Adrenal gland (tissue), 12 donors: Measurements from ENCODE around the gene COL5A1. TPM values are rescaled to one million over a fixed set of nuclear protein-coding genes. Genes with fewer than 3 reads are reported as not detected.

Source experiments
- DNase-seq, 7 donors: peaks; one replicate each; pipeline ENCODE4 v3.0.0-alpha.2; 2019 to 2020
- H3K27ac ChIP-seq, 5 donors: fragments of 200-600 bp; sonication (generic) in 4 of 5; 1 replicate in 3 of 5; 2 replicates in 2 of 5; pipeline versions ENCODE4 v1.5.1 to v1.8.0; 2016 to 2020; ENCODE audit warnings: mild to moderate bottlenecking in 1 of 5
- H3K27me3 ChIP-seq: fragments of 200-600 bp; 2 replicates; pipeline ENCODE4 v1.8.0; 2021
- H3K36me3 ChIP-seq, 2 donors: fragments of 200-600 bp; replicated peaks in 1 of 2; 1 replicate in 1 of 2; 2 replicates in 1 of 2; pipeline versions ENCODE4 v1.5.1 to v1.8.0; 2018 to 2022
- H3K4me1 ChIP-seq, 2 donors: fragments of 200-600 bp; replicated peaks in 1 of 2; 1 replicate in 1 of 2; 2 replicates in 1 of 2; pipeline versions ENCODE4 v1.5.1 to v1.8.0; 2018 to 2021
- H3K4me3 ChIP-seq, 4 donors: fragments of 200-600 bp; sonication (generic) in 3 of 4; one replicate each; pipeline ENCODE4 v1.5.1; 2016 to 2018
- H3K9me3 ChIP-seq, 3 donors: fragments of 200-600 bp; sonication (generic) in 1 of 3; replicated peaks in 1 of 3; 1 replicate in 2 of 3; 2 replicates in 1 of 3; pipeline versions ENCODE4 v1.5.1 to v1.8.0; 2016 to 2021
- CTCF ChIP-seq, 6 experiments: fragments of 450-650 bp in 4 of 6; fragments of 200-600 bp in 2 of 6; sonication (generic) in 1 of 6; IDR thresholded peaks; 1 replicate in 5 of 6; 2 replicates in 1 of 6; pipeline versions ENCODE4 v1.5.1 to v1.8.0; 2016 to 2021; ENCODE audit warnings: antibody characterized with exemption in 6 of 6, mild to moderate bottlenecking in 2 of 6, moderate library complexity in 1 of 6
- POLR2A ChIP-seq, 2 donors: fragments of 450-650 bp; IDR thresholded peaks; one replicate each; pipeline ENCODE4 v1.6.1; 2017; ENCODE audit warnings: antibody characterized with exemption in 2 of 2, mild to moderate bottlenecking in 2 of 2, moderate library complexity in 1 of 2
- WGBS, 4 donors: extraction: QIAGEN DNeasy Blood & Tissue Kit in 2 of 4; methylation state at CpG; one replicate each; pipeline versions ENCODE4 v1.1.5 to v1.1.7; 2013 to 2017; 5-methylcytosine and 5-hydroxymethylcytosine counted together
- intact Hi-C, 2 donors: fragments of 100-400 bp; cut with DNase I; formaldehyde crosslinking; loops; one replicate each; pipeline versions ENCODE4 v1.14.1 to v1.15.0; 2022 to 2023
- polyA plus RNA-seq, 3 donors: library from polyadenylated mRNA; stranded (reverse); fragments of 200-250 nt in 2 of 3; fragments of 350-450 nt in 1 of 3; fragmentation: Illumina TruSeq in 1 of 3; extraction: RNeasy Lipid Tissue Mini Kit (QIAGEN cat#74804) in 1 of 3; gene quantifications; one replicate each; pipeline ENCODE4 v1.2.3, GENCODE V29; 2013 to 2014
- total RNA-seq, 9 donors: library from RNA; depleted of rRNA in 4 of 9; stranded (reverse); fragments of >200 nt in 4 of 9; fragments of 120-200 nt in 1 of 9; fragmentation: NEBNext Ultra II Directional in 1 of 9; extraction: Animal tissue kit (Norgen Biotek cat#: 25700) in 1 of 9; gene quantifications; one replicate each; pipeline versions ENCODE4 v1.1.0 to v1.2.4, GENCODE V29; 2013 to 2023
- donor health status: healthy with polysubstance abuse.
- donor health status: Bipolar disorder and iron deficiency.
- donor health status: DM: yes; HTN: yes; CAD: no.
- donor health status: DM: no; HTN: no; CAD: no.
- donor health status: DM: no; HTN: no; CAD: no.
- donor health status: DM: yes; HTN: yes; CAD: no.

The COL5A1 gene
- total and polyA plus RNA-seq, 12 donors = 3.5 to 45.5 (median 29.3) TPM

GRCh38 chr9:134730011-134730760 is 88.6 kb downstream of the COL5A1 start:
- intact Hi-C loops = loop anchor here in 1 of 2 donors (10.0 kb wide), 1 partner anchor 535 kb away; no protein-coding TSS in a partner anchor
- DNase-seq = no peak
- H3K27ac ChIP-seq = no peak overlapping the region

GRCh38 chr9:134730761-134731496 is 89.3 kb downstream of the COL5A1 start:
- WGBS, 4 donors = 87 to 100% (median 89%) methylated on average over 11 to 22 of the region's 22 CpGs
- no peaks in the 10 kb centered on the region for H3K9me3 ChIP-seq
- no peak for DNase-seq
- intact Hi-C loops = loop anchor here in 1 of 2 donors (10.0 kb wide), 1 partner anchor 536 kb away; no protein-coding TSS in a partner anchor
- H3K27me3 ChIP-seq = no peaks in the 10 kb centered on the region
- no peak overlapping the region for H3K27ac ChIP-seq
- peaks cover 0 to 6% of the 10 kb centered on the region in 2 donors for H3K36me3 ChIP-seq
- H3K4me1 ChIP-seq = no peaks in the 10 kb centered on the region
- no peak overlapping the region for H3K4me3 ChIP-seq
- TF ChIP-seq CTCF (IDR thresholded peaks at IDR 0.05) = no peak
- no peak for TF ChIP-seq POLR2A (IDR thresholded peaks at IDR 0.05)

More at GRCh38 chr9:134730011-134730760, 88.6 kb downstream of the COL5A1 start:
- TF ChIP-seq CTCF (IDR thresholded peaks at IDR 0.05) (no peak), POLR2A (IDR thresholded peaks at IDR 0.05) (no peak)
- Histone ChIP-seq H3K4me3 (no peak overlapping the region), H3K27me3 (no peaks in the 10 kb centered on the region), H3K36me3 (peaks cover 0 to 6% of the 10 kb centered on the region in 2 donors), H3K4me1 (no peaks in the 10 kb centered on the region), H3K9me3 (no peaks in the 10 kb centered on the region)
- 85 to 92% (median 88%) methylated on average over 15 to 23 of the region's 23 CpGs for WGBS, 4 donors

- intact Hi-C loops = loop anchor here in 1 of 2 donors (10.0 kb wide), 1 partner anchor 537 kb away; no protein-coding TSS in a partner anchor
- H3K4me3 ChIP-seq = no peak overlapping the region
- no peak overlapping the region for H3K27ac ChIP-seq
- WGBS, 4 donors = 94 to 96% (median 95%) methylated on average over 41 to 45 of the region's 45 CpGs
- H3K27me3 ChIP-seq = no peaks in the 10 kb centered on the region
- H3K36me3 ChIP-seq = peaks cover 0 to 6% of the 10 kb centered on the region in 2 donors
- H3K4me1 ChIP-seq = no peaks in the 10 kb centered on the region
- no peak for DNase-seq
- no peaks in the 10 kb centered on the region for H3K9me3 ChIP-seq
- no peak for TF ChIP-seq CTCF (IDR thresholded peaks at IDR 0.05)
- TF ChIP-seq POLR2A (IDR thresholded peaks at IDR 0.05) = no peak
Measured at GRCh38 chr9:134731497-134732391, 90.1 kb downstream of the COL5A1 start.
